Measurements from ENCODE around the gene EPRS1.
"Not testable (repeated sequence)": the region's sequence is repeated elsewhere in the genome, so short reads cannot be mapped to it uniquely, and the experiment has no call there.

DNA sequence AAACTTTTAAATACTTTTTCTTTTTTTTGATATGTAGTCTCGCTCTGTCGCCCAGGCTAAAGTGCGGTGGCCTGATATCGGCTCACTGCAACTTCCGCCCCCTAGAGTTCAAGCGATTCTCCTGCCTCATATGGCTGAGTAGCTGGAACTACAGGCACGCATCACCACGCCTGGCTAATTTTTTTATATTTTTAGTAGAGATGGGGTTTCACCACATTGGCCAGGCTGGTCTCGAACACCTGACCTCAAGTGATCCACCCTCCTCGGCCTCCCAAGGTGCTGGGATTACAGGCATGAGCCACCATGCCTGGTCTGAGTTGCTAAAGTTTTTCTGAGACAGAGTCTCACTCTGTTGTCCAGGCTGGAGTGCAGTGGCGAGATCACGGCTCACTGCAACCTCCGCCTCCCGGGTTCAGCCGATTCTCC lies 40.0 kb upstream of the EPRS1 start:
- TF ChIP-seq, protein P1, sequence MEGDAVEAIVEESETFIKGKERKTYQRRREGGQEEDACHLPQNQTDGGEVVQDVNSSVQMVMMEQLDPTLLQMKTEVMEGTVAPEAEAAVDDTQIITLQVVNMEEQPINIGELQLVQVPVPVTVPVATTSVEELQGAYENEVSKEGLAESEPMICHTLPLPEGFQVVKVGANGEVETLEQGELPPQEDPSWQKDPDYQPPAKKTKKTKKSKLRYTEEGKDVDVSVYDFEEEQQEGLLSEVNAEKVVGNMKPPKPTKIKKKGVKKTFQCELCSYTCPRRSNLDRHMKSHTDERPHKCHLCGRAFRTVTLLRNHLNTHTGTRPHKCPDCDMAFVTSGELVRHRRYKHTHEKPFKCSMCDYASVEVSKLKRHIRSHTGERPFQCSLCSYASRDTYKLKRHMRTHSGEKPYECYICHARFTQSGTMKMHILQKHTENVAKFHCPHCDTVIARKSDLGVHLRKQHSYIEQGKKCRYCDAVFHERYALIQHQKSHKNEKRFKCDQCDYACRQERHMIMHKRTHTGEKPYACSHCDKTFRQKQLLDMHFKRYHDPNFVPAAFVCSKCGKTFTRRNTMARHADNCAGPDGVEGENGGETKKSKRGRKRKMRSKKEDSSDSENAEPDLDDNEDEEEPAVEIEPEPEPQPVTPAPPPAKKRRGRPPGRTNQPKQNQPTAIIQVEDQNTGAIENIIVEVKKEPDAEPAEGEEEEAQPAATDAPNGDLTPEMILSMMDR (IDR thresholded peaks at IDR 0.05; ENCODE audit: poor library complexity, severe bottlenecking) = not testable (repeated sequence)
- TF ChIP-seq EZH2 (IDR thresholded peaks at IDR 0.05; ENCODE audit: borderline replicate concordance, insufficient read depth, low read length, poor library complexity, severe bottlenecking); SMC3 (conservative IDR thresholded peaks at IDR 0.05; ENCODE audit: poor library complexity); POLR2AphosphoS5 (IDR thresholded peaks at IDR 0.05); MXI1 (conservative IDR thresholded peaks at IDR 0.05; ENCODE audit: poor library complexity, severe bottlenecking): not testable (repeated sequence)

All from neural cell (in vitro differentiated cells).